Measurements from ENCODE around the gene PPARGC1A.

The PPARGC1A gene

GRCh38 chr4:23889814-23890341, at the start of gene PPARGC1A:
PPARGC1A (minus strand) TSS chr4:23890047; CDS start chr4:23889957, 90 bp downstream.
- H3K4me3 ChIP-seq (ENCODE audit: low read length): peak within 1 kb of the TSS; percentile 46

GRCh38 chr4:23938796-23939195, 48.9 kb upstream of the PPARGC1A start:
- Histone ChIP-seq H3K27me3 (ENCODE audit: insufficient read depth, low read length) (no peaks in the 10 kb centered on the region), H3K36me3 (ENCODE audit: insufficient read depth, low read length) (no peaks in the 10 kb centered on the region), H3K4me1 (ENCODE audit: insufficient read depth, low read length) (no peaks in the 10 kb centered on the region), H3K9me3 (ENCODE audit: low read length) (no peaks in the 10 kb centered on the region), H2AFZ (ENCODE audit: low read depth, low read length) (no peak overlapping the region), H3K4me3 (ENCODE audit: low read length) (no peak overlapping the region)

More at GRCh38 chr4:23889814-23890341, at the start of gene PPARGC1A:
- Histone ChIP-seq H3K27me3 (ENCODE audit: insufficient read depth, low read length) (no peaks in the 10 kb centered on the region), H3K4me1 (ENCODE audit: insufficient read depth, low read length) (peaks cover 30% of the 10 kb centered on the region), H3K9me3 (ENCODE audit: low read length) (no peaks in the 10 kb centered on the region), H2AFZ (ENCODE audit: low read depth, low read length) (peak within 1 kb of the TSS; percentile 49), H3K36me3 (ENCODE audit: insufficient read depth, low read length) (no peaks in the 10 kb centered on the region)

DNA sequence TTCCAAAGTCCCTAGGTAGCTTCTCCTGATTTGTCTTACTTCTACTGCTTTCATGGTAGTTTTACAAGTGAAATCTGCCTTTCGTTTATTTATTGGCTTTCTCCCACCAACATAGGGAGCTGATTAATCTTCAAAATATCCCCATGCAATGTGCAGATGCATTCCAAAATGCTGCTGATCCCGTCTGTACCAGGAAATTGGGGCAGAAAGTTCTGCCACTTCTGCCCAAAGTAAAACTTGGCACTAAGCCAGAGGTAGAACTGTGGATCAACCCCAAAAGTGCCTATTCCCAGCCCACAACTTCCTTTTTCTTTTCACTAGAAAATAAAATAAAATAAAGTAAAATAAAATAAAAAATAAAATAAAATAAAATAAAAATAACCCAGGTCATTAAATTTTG, 47.3 kb upstream of the PPARGC1A start:
- Histone ChIP-seq H3K27me3 (ENCODE audit: insufficient read depth, low read length) (no peaks in the 10 kb centered on the region), H3K36me3 (ENCODE audit: insufficient read depth, low read length) (no peaks in the 10 kb centered on the region), H3K4me3 (ENCODE audit: low read length) (no peak overlapping the region), H2AFZ (ENCODE audit: low read depth, low read length) (no peak overlapping the region), H3K9me3 (ENCODE audit: low read length) (no peaks in the 10 kb centered on the region), H3K4me1 (ENCODE audit: insufficient read depth, low read length) (no peaks in the 10 kb centered on the region)

DNA sequence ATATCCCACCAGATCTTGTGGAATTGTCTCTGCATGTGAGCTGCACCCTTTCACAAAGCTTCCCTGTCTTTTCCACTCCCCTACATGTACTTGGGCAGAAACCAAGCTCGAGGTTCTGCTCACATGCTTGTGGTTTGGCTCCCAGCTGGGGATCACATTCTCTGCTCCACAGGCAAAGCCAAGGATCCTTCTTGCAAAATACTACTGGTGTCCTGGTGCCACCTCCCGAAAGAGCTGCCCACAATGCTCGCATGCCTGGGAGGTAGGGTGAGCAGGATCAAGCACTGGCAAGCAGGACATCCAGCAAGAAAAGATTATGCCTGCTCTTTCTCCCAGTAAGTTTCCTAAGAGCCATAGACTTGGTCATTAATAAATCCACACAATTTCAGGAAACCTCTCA, 45.1 kb upstream of the PPARGC1A start:
- Histone ChIP-seq H2AFZ (ENCODE audit: low read depth, low read length) (no peak overlapping the region), H3K27me3 (ENCODE audit: insufficient read depth, low read length) (no peaks in the 10 kb centered on the region), H3K4me1 (ENCODE audit: insufficient read depth, low read length) (peaks cover 9% of the 10 kb centered on the region), H3K36me3 (ENCODE audit: insufficient read depth, low read length) (no peaks in the 10 kb centered on the region), H3K4me3 (ENCODE audit: low read length) (no peak overlapping the region), H3K9me3 (ENCODE audit: low read length) (no peaks in the 10 kb centered on the region)

- Histone ChIP-seq H2AFZ (ENCODE audit: low read depth, low read length) (no peak overlapping the region), H3K9me3 (ENCODE audit: low read length) (no peaks in the 10 kb centered on the region), H3K4me3 (ENCODE audit: low read length) (no peak overlapping the region), H3K4me1 (ENCODE audit: insufficient read depth, low read length) (peaks cover 9% of the 10 kb centered on the region), H3K36me3 (ENCODE audit: insufficient read depth, low read length) (no peaks in the 10 kb centered on the region), H3K27me3 (ENCODE audit: insufficient read depth, low read length) (no peaks in the 10 kb centered on the region)
These were observed 44.4 kb upstream of the PPARGC1A start for GRCh38 chr4:23934223-23934622.

DNA sequence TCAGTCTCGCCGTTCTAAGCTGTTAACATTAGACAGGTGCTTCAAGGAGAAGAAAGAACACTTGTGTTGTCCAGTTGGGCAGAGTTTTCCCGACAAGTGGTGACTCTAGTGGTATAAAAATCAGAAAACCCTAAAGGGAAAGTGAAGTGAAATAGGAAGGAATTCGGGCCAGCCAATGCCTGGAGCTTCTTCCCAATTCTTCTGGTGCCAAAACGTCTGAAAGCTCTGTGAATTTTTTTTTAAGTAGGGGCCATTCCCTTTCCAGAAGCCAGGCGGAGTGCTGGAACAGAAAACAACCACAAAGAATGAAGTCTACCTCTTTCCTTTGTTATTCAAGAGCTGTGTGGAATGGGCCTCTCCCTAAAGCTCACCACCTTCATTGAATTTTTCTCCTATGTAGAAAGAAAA, 43.1 kb upstream of the PPARGC1A start:
- no peaks in the 10 kb centered on the region for H3K27me3 ChIP-seq (ENCODE audit: insufficient read depth, low read length)
- no peaks in the 10 kb centered on the region for H3K9me3 ChIP-seq (ENCODE audit: low read length)

GRCh38 chr4:23932186-23932585, 42.3 kb upstream of the PPARGC1A start:
- no peaks in the 10 kb centered on the region for H3K9me3 ChIP-seq (ENCODE audit: low read length)
- no peak overlapping the region for H3K4me3 ChIP-seq (ENCODE audit: low read length)
- no peaks in the 10 kb centered on the region for H3K27me3 ChIP-seq (ENCODE audit: insufficient read depth, low read length)
- no peak overlapping the region for H2AFZ ChIP-seq (ENCODE audit: low read depth, low read length)
- no peaks in the 10 kb centered on the region for H3K36me3 ChIP-seq (ENCODE audit: insufficient read depth, low read length)
- H3K4me1 ChIP-seq (ENCODE audit: insufficient read depth, low read length): peaks cover 9% of the 10 kb centered on the region

More for the DNA sequence above, 43.1 kb upstream of the PPARGC1A start:
- peaks cover 9% of the 10 kb centered on the region for H3K4me1 ChIP-seq (ENCODE audit: insufficient read depth, low read length)
- no peaks in the 10 kb centered on the region for H3K36me3 ChIP-seq (ENCODE audit: insufficient read depth, low read length)
- H3K4me3 ChIP-seq (ENCODE audit: low read length): no peak overlapping the region
- H2AFZ ChIP-seq (ENCODE audit: low read depth, low read length): no peak overlapping the region

- H3K4me3 ChIP-seq (ENCODE audit: low read length): no peak overlapping the region
- no peaks in the 10 kb centered on the region for H3K36me3 ChIP-seq (ENCODE audit: insufficient read depth, low read length)
- no peak overlapping the region for H2AFZ ChIP-seq (ENCODE audit: low read depth, low read length)
- H3K4me1 ChIP-seq (ENCODE audit: insufficient read depth, low read length): peaks cover 9% of the 10 kb centered on the region
- no peaks in the 10 kb centered on the region for H3K9me3 ChIP-seq (ENCODE audit: low read length)
- no peaks in the 10 kb centered on the region for H3K27me3 ChIP-seq (ENCODE audit: insufficient read depth, low read length)
These were observed 41.6 kb upstream of the PPARGC1A start for GRCh38 chr4:23931489-23931830.

GRCh38 chr4:23930750-23931488, 41.1 kb upstream of the PPARGC1A start:
- H3K36me3 ChIP-seq (ENCODE audit: insufficient read depth, low read length): no peaks in the 10 kb centered on the region
- no peaks in the 10 kb centered on the region for H3K27me3 ChIP-seq (ENCODE audit: insufficient read depth, low read length)
- H3K9me3 ChIP-seq (ENCODE audit: low read length): no peaks in the 10 kb centered on the region
- no peak overlapping the region for H2AFZ ChIP-seq (ENCODE audit: low read depth, low read length)
- no peak overlapping the region for H3K4me3 ChIP-seq (ENCODE audit: low read length)
- peaks cover 9% of the 10 kb centered on the region for H3K4me1 ChIP-seq (ENCODE audit: insufficient read depth, low read length)

- Histone ChIP-seq H3K9me3 (ENCODE audit: low read length) (no peaks in the 10 kb centered on the region), H3K27me3 (ENCODE audit: insufficient read depth, low read length) (no peaks in the 10 kb centered on the region), H2AFZ (ENCODE audit: low read depth, low read length) (no peak overlapping the region), H3K36me3 (ENCODE audit: insufficient read depth, low read length) (no peaks in the 10 kb centered on the region), H3K4me1 (ENCODE audit: insufficient read depth, low read length) (peaks cover 9% of the 10 kb centered on the region), H3K4me3 (ENCODE audit: low read length) (no peak overlapping the region)
These were observed 39.4 kb upstream of the PPARGC1A start for GRCh38 chr4:23929248-23929647.

- Histone ChIP-seq H3K4me1 (ENCODE audit: insufficient read depth, low read length) (peaks cover 20% of the 10 kb centered on the region), H2AFZ (ENCODE audit: low read depth, low read length) (no peak overlapping the region), H3K27me3 (ENCODE audit: insufficient read depth, low read length) (no peaks in the 10 kb centered on the region), H3K4me3 (ENCODE audit: low read length) (no peak overlapping the region), H3K9me3 (ENCODE audit: low read length) (no peaks in the 10 kb centered on the region), H3K36me3 (ENCODE audit: insufficient read depth, low read length) (no peaks in the 10 kb centered on the region)
These were observed 34.7 kb upstream of the PPARGC1A start for GRCh38 chr4:23924556-23924955.

DNA sequence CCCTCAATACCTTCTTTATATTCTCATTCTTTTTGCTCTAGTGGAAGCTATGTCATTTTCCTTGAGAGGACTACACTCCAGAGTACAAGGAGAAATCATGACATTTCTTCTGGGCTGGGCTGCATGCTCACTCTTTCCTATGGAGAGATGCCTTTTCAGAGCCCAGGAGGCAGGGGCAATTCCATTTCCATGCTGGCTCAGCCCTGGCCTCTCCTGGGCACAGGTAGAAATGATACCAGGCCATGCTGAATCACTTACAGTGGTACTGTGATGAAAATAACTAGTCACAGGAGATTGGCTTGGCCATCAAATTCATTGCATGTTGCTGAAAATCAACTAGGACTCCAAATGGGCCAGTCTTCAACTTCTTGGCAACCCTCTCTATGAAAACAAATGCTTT, 34.0 kb upstream of the PPARGC1A start:
- Histone ChIP-seq H3K4me1 (ENCODE audit: insufficient read depth, low read length) (peaks cover 21% of the 10 kb centered on the region), H3K4me3 (ENCODE audit: low read length) (no peak overlapping the region), H2AFZ (ENCODE audit: low read depth, low read length) (no peak overlapping the region), H3K27me3 (ENCODE audit: insufficient read depth, low read length) (no peaks in the 10 kb centered on the region), H3K36me3 (ENCODE audit: insufficient read depth, low read length) (no peaks in the 10 kb centered on the region), H3K9me3 (ENCODE audit: low read length) (no peaks in the 10 kb centered on the region)

GRCh38 chr4:23923141-23923540, 33.3 kb upstream of the PPARGC1A start:
- Histone ChIP-seq H3K36me3 (ENCODE audit: insufficient read depth, low read length) (no peaks in the 10 kb centered on the region), H3K4me1 (ENCODE audit: insufficient read depth, low read length) (peaks cover 21% of the 10 kb centered on the region), H3K4me3 (ENCODE audit: low read length) (no peak overlapping the region), H3K9me3 (ENCODE audit: low read length) (no peaks in the 10 kb centered on the region), H3K27me3 (ENCODE audit: insufficient read depth, low read length) (no peaks in the 10 kb centered on the region), H2AFZ (ENCODE audit: low read depth, low read length) (no peak overlapping the region)
